GM23248 (cell line): ENCODE data around the gene QSOX2. TPM values are rescaled to one million over a fixed set of nuclear protein-coding genes. Genes with fewer than 3 reads are reported as not detected.

ENCODE experiments used
- DNase-seq: peaks from one replicate; pipeline ENCODE4 v3.0.0-alpha.2; 2015
- H2AFZ ChIP-seq: fragments of 200-600 bp; sonication (generic); 2 replicates; pipeline ENCODE4 v1.6.1; 2016; ENCODE audit warnings: antibody characterized with exemption
- H3F3A ChIP-seq: fragments of 200-600 bp; sonication (generic); 2 replicates; pipeline ENCODE4 v1.6.1; 2016; ENCODE audit warnings: mild to moderate bottlenecking, antibody characterized with exemption, mixed run types; ENCODE audit not compliant: insufficient read depth
- H3K27ac ChIP-seq: fragments of 200-600 bp; sonication (generic); 2 replicates; pipeline ENCODE4 v1.5.1; 2016; ENCODE audit warnings: mild to moderate bottlenecking
- H3K27me3 ChIP-seq: fragments of 200-600 bp; sonication (generic); replicated peaks from 2 replicates; pipeline ENCODE4 v1.6.1; 2016; ENCODE audit warnings: mild to moderate bottlenecking; ENCODE audit not compliant: insufficient read depth
- H3K36me3 ChIP-seq: fragments of 200-600 bp; sonication (generic); 2 replicates; pipeline ENCODE4 v1.6.1; 2016; ENCODE audit warnings: low read depth, mild to moderate bottlenecking
- H3K4me1 ChIP-seq: fragments of 200-600 bp; sonication (generic); 2 replicates; pipeline ENCODE4 v1.6.1; 2016; ENCODE audit warnings: mild to moderate bottlenecking; ENCODE audit not compliant: insufficient read depth
- H3K4me2 ChIP-seq: fragments of 200-600 bp; sonication (generic); one replicate; pipeline ENCODE4 v1.6.1; 2016; ENCODE audit warnings: mild to moderate bottlenecking; ENCODE audit not compliant: unreplicated experiment
- H3K4me3 ChIP-seq: fragments of 200-600 bp; sonication (generic); 2 replicates; pipeline ENCODE4 v1.5.1; 2016; ENCODE audit warnings: mild to moderate bottlenecking
- H3K79me2 ChIP-seq: fragments of 200-600 bp; sonication (generic); 2 replicates; pipeline ENCODE4 v1.6.1; 2016; ENCODE audit warnings: mild to moderate bottlenecking; ENCODE audit not compliant: insufficient read depth
- H3K9ac ChIP-seq: fragments of 200-600 bp; sonication (generic); 2 replicates; pipeline ENCODE4 v1.6.1; 2016; ENCODE audit warnings: mild to moderate bottlenecking
- H3K9me2 ChIP-seq: fragments of 200-600 bp; sonication (generic); 2 replicates; pipeline ENCODE4 v1.6.1; 2016; ENCODE audit warnings: mixed run types, mild to moderate bottlenecking, moderate library complexity; ENCODE audit not compliant: insufficient read depth
- H3K9me3 ChIP-seq: fragments of 200-600 bp; sonication (generic); one replicate; pipeline ENCODE4 v1.6.1; 2017; ENCODE audit warnings: low read depth
- H4K20me1 ChIP-seq: fragments of 200-600 bp; sonication (generic); 2 replicates; pipeline ENCODE4 v1.6.0; 2016; ENCODE audit not compliant: insufficient read depth
- EZH2 ChIP-seq: fragments of 200-600 bp; sonication (generic); IDR thresholded peaks from 2 replicates; pipeline ENCODE4 v1.6.1; 2018; ENCODE audit warnings: antibody characterized with exemption, mild to moderate bottlenecking; ENCODE audit not compliant: insufficient read depth, poor library complexity, severe bottlenecking
- EZH2phosphoT487 ChIP-seq: fragments of 200-600 bp; sonication (generic); IDR thresholded peaks from 2 replicates; pipeline ENCODE4 v1.6.1; 2018; ENCODE audit warnings: antibody characterized with exemption, moderate library complexity, mild to moderate bottlenecking, low read depth; ENCODE audit not compliant: insufficient read depth
- WGBS, 2 experiments: methylation state at CpG; one replicate each; pipeline ENCODE4 v1.1.6; 2015 to 2017; ENCODE audit warnings: low lambda C conversion rate in 2 of 2, low coverage in 1 of 2; ENCODE audit errors: missing lambda C conversion rate in 2 of 2; 5-methylcytosine and 5-hydroxymethylcytosine counted together
- in situ Hi-C: fragments of 300-500 bp; cut with MboI; formaldehyde crosslinking; loops from 2 replicates; pipeline ENCODE4 v1.15.0; 2020
- polyA plus RNA-seq: library from polyadenylated mRNA; unstranded; fragments of >200 nt; fragmentation: Nextera tagmentation; extraction: Ambion mirVana; gene quantifications from 2 replicates; pipeline ENCODE4 v1.2.1, GENCODE V29; 2016
- total RNA-seq: library from RNA; depleted of rRNA; stranded (reverse); fragments of >200 nt; shearing (Covaris generic); gene quantifications from 2 replicates; pipeline ENCODE4 v1.2.3, GENCODE V29; 2014

The QSOX2 gene
- total and polyA plus RNA-seq, 2 experiments from 2014 or later: 1.9 to 11.7 TPM

GRCh38 chr9:136280535-136281315, 35.1 kb upstream of the QSOX2 start:
- H3K36me3 ChIP-seq: no peaks in the 10 kb centered on the region
- no peaks in the 10 kb centered on the region for H3F3A ChIP-seq
- no peak overlapping the region for H3K27ac ChIP-seq
- H3K79me2 ChIP-seq: no peaks in the 10 kb centered on the region
- no peak for DNase-seq
- H3K9me2 ChIP-seq: no peaks in the 10 kb centered on the region
- TF ChIP-seq EZH2phosphoT487 (no peak), EZH2 (no peak)
- no peaks in the 10 kb centered on the region for H3K4me1 ChIP-seq
- H4K20me1 ChIP-seq: no peaks in the 10 kb centered on the region
- no peak overlapping the region for H2AFZ ChIP-seq
- peaks cover 22% of the 10 kb centered on the region for H3K27me3 ChIP-seq
- no peak overlapping the region for H3K9ac ChIP-seq
- no peaks in the 10 kb centered on the region for H3K9me3 ChIP-seq
- WGBS, 2 experiments: 63 to 66% methylated on average over 16 of the region's 16 CpGs
- in situ Hi-C loops: no loop called here
- H3K4me3 ChIP-seq: no peak overlapping the region
- H3K4me2 ChIP-seq: no peak overlapping the region

GRCh38 chr9:136279471-136279870, 33.9 kb upstream of the QSOX2 start:
- no peaks in the 10 kb centered on the region for H3K9me3 ChIP-seq
- H3F3A ChIP-seq: no peaks in the 10 kb centered on the region
- no peaks in the 10 kb centered on the region for H3K36me3 ChIP-seq
- H3K4me3 ChIP-seq: no peak overlapping the region
- H3K4me2 ChIP-seq: no peak overlapping the region
- no peak overlapping the region for H3K9ac ChIP-seq
- no peaks in the 10 kb centered on the region for H3K9me2 ChIP-seq
- WGBS, 2 experiments: 61 to 64% methylated on average over 6 of the region's 6 CpGs
- no peaks in the 10 kb centered on the region for H3K4me1 ChIP-seq
- no peaks in the 10 kb centered on the region for H3K79me2 ChIP-seq
- TF ChIP-seq EZH2phosphoT487 (no peak), EZH2 (no peak)
- no peak for DNase-seq
- H4K20me1 ChIP-seq: no peaks in the 10 kb centered on the region
- in situ Hi-C loops: no loop called here
- no peak overlapping the region for H3K27ac ChIP-seq
- H2AFZ ChIP-seq: no peak overlapping the region
- peaks cover 26% of the 10 kb centered on the region for H3K27me3 ChIP-seq

- TF ChIP-seq EZH2 (no peak), EZH2phosphoT487 (no peak)
- Histone ChIP-seq H3F3A (no peaks in the 10 kb centered on the region), H3K9me2 (no peaks in the 10 kb centered on the region), H3K9me3 (no peaks in the 10 kb centered on the region), H3K36me3 (no peaks in the 10 kb centered on the region), H3K4me2 (no peak overlapping the region), H3K4me1 (no peaks in the 10 kb centered on the region), H3K79me2 (no peaks in the 10 kb centered on the region), H2AFZ (no peak overlapping the region), H4K20me1 (no peaks in the 10 kb centered on the region), H3K27me3 (peaks cover 26% of the 10 kb centered on the region), H3K9ac (no peak overlapping the region), H3K4me3 (no peak overlapping the region), H3K27ac (no peak overlapping the region)
- no peak for DNase-seq
- 23 to 36% methylated on average over 1 of the region's 1 CpG for WGBS, 2 experiments
- in situ Hi-C loops: no loop called here
Observed at GRCh38 chr9:136278894-136279293, 33.3 kb upstream of the QSOX2 start.

- H3K4me1 ChIP-seq: no peaks in the 10 kb centered on the region
- in situ Hi-C loops: no loop called here
Observed at GRCh38 chr9:136278221-136278620, 32.6 kb upstream of the QSOX2 start.

GRCh38 chr9:136277746-136278145, 32.1 kb upstream of the QSOX2 start:
- in situ Hi-C loops: no loop called here
- no peak overlapping the region for H3K9ac ChIP-seq

More at GRCh38 chr9:136278221-136278620, 32.6 kb upstream of the QSOX2 start:
- no peak overlapping the region for H3K9ac ChIP-seq
- H4K20me1 ChIP-seq: no peaks in the 10 kb centered on the region
- H3K9me2 ChIP-seq: no peaks in the 10 kb centered on the region
- no peaks in the 10 kb centered on the region for H3K36me3 ChIP-seq
- DNase-seq: no peak
- 56 to 68% methylated on average over 8 to 9 of the region's 9 CpGs for WGBS, 2 experiments
- H2AFZ ChIP-seq: no peak overlapping the region
- no peak overlapping the region for H3K27ac ChIP-seq
- no peak overlapping the region for H3K4me3 ChIP-seq
- H3K27me3 ChIP-seq: peaks cover 26% of the 10 kb centered on the region
- H3K9me3 ChIP-seq: no peaks in the 10 kb centered on the region
- H3F3A ChIP-seq: no peaks in the 10 kb centered on the region
- H3K4me2 ChIP-seq: no peak overlapping the region
- TF ChIP-seq EZH2phosphoT487 (no peak), EZH2 (no peak)
- H3K79me2 ChIP-seq: no peaks in the 10 kb centered on the region

More at GRCh38 chr9:136277746-136278145, 32.1 kb upstream of the QSOX2 start:
- Histone ChIP-seq H3K27ac (no peak overlapping the region), H3K4me3 (no peak overlapping the region), H3K79me2 (no peaks in the 10 kb centered on the region), H2AFZ (no peak overlapping the region), H3K9me3 (no peaks in the 10 kb centered on the region), H3K36me3 (no peaks in the 10 kb centered on the region), H3K9me2 (no peaks in the 10 kb centered on the region), H3K27me3 (peaks cover 26% of the 10 kb centered on the region), H3K4me1 (no peaks in the 10 kb centered on the region), H3K4me2 (no peak overlapping the region), H4K20me1 (no peaks in the 10 kb centered on the region), H3F3A (no peaks in the 10 kb centered on the region)
- WGBS, 2 experiments: 60 to 61% methylated on average over 14 of the region's 14 CpGs
- no peak for TF ChIP-seq EZH2phosphoT487
- no peak for TF ChIP-seq EZH2
- no peak for DNase-seq
